H1 (cell line): ENCODE results near the gene PHLDA1. TPM values are rescaled to one million over a fixed set of nuclear protein-coding genes. Genes with fewer than 3 reads are reported as not detected.

Experiments
- CTCF ChIA-PET: fragments of 300-600 bp; sonication (Branson Sonifier 250); formaldehyde crosslinking; loops from one replicate; lab custom pipeline; 2021; ENCODE audit not compliant: partially characterized antibody; lab: Charles Lee
- POLR2A ChIA-PET: fragments of 300-600 bp; sonication (Branson Sonifier 250); formaldehyde crosslinking; loops from one replicate; lab custom pipeline; 2021; ENCODE audit warnings: inconsistent platforms; ENCODE audit not compliant: partially characterized antibody; lab: Charles Lee
- DNase-seq, 2 experiments: peaks; one replicate each; pipeline versions ENCODE4 v3.0.0 to v3.0.0-alpha.2; 2010 to 2022; ENCODE audit warnings: low spot score in 2 of 2, low read depth in 1 of 2, mixed read lengths in 1 of 2
- FAIRE-seq: peaks from 2 replicates; lab custom pipeline; 2011; peaks lifted over from hg19 to GRCh38; lab: Jason Lieb, UNC
- H2AFZ ChIP-seq: 2 replicates; pipeline ENCODE4 v1.8.1; 2012; ENCODE audit warnings: low read length, inconsistent platforms
- H2AK5ac ChIP-seq: 2 replicates; pipeline ENCODE4 v1.6.1; 2013; ENCODE audit warnings: low read depth, low read length
- H2BK120ac ChIP-seq: replicated peaks from 2 replicates; pipeline ENCODE3; 2013; ENCODE audit warnings: low read depth, low read length, inconsistent platforms
- H2BK12ac ChIP-seq: 2 replicates; pipeline ENCODE4 v1.6.1; 2013; ENCODE audit warnings: low read depth, low read length
- H2BK15ac ChIP-seq: 2 replicates; pipeline ENCODE4 v1.6.1; 2013; ENCODE audit warnings: low read length
- H2BK20ac ChIP-seq: 2 replicates; pipeline ENCODE4 v1.6.1; 2013; ENCODE audit warnings: low read length
- H2BK5ac ChIP-seq: 2 replicates; pipeline ENCODE4 v1.6.1; 2013; ENCODE audit warnings: low read depth, low read length
- H3K14ac ChIP-seq: 2 replicates; pipeline ENCODE4 v1.6.1; 2013; ENCODE audit warnings: inconsistent platforms; ENCODE audit not compliant: insufficient read length
- H3K18ac ChIP-seq: 2 replicates; pipeline ENCODE4 v1.6.1; 2013; ENCODE audit warnings: low read length; ENCODE audit errors: extremely low read depth
- H3K23ac ChIP-seq: 2 replicates; pipeline ENCODE4 v1.6.1; 2013; ENCODE audit warnings: inconsistent platforms; ENCODE audit not compliant: insufficient read length
- H3K23me2 ChIP-seq: 2 replicates; pipeline ENCODE4 v1.6.1; 2013; ENCODE audit warnings: low read depth, low read length
- H3K27ac ChIP-seq: 2 replicates; pipeline ENCODE4 v1.6.1; 2011; ENCODE audit warnings: low read depth, low read length, inconsistent platforms
- H3K27me3 ChIP-seq, 4 experiments: replicated peaks in 1 of 4; 1 replicate in 1 of 4; 2 replicates in 3 of 4; pipeline versions ENCODE4 v1.6.1 to v1.8.1; 2011 to 2013; ENCODE audit warnings: low read length in 3 of 4, mild to moderate bottlenecking in 3 of 4, inconsistent platforms in 2 of 4, mixed read lengths in 2 of 4, moderate library complexity in 1 of 4; ENCODE audit not compliant: control insufficient read depth in 3 of 4, insufficient read depth in 3 of 4; ENCODE audit errors: extremely low read depth in 1 of 4
- H3K36me3 ChIP-seq, 4 experiments: 2 replicates each; pipeline versions ENCODE4 v1.6.1 to v1.8.1; 2011 to 2013; ENCODE audit warnings: mild to moderate bottlenecking in 4 of 4, low read length in 3 of 4, moderate library complexity in 2 of 4, control low read depth in 1 of 4, inconsistent platforms in 1 of 4; ENCODE audit not compliant: insufficient read depth in 4 of 4, control insufficient read depth in 2 of 4
- H3K4ac ChIP-seq: replicated peaks from 2 replicates; pipeline ENCODE3; 2013; ENCODE audit warnings: low read length, low read depth, mixed read lengths, inconsistent platforms; ENCODE audit not compliant: insufficient read length
- H3K4me1 ChIP-seq, 4 experiments: replicated peaks in 1 of 4; 1 replicate in 1 of 4; 2 replicates in 3 of 4; pipeline versions ENCODE4 v1.6.1 to v1.8.1; 2011 to 2013; ENCODE audit warnings: low read length in 3 of 4, inconsistent platforms in 2 of 4, mixed read lengths in 1 of 4; ENCODE audit not compliant: insufficient read depth in 4 of 4, control insufficient read depth in 3 of 4
- H3K4me2 ChIP-seq, 2 experiments: 2 replicates each; pipeline versions ENCODE4 v1.6.1 to v1.8.1; 2011 to 2013; ENCODE audit warnings: low read depth in 2 of 2, low read length in 2 of 2, control low read depth in 1 of 2, inconsistent platforms in 1 of 2, mild to moderate bottlenecking in 1 of 2; ENCODE audit not compliant: insufficient read depth in 1 of 2
- H3K4me3 ChIP-seq, 4 experiments: fragments of 200-600, 300-600 bp in 1 of 4; sonication (generic), shearing (Covaris generic), sonication (Bioruptor Twin) in 1 of 4; 2 replicates each; pipeline versions ENCODE4 v1.5.1 to v1.8.1; 2011 to 2016; ENCODE audit warnings: low read length in 4 of 4, low read depth in 3 of 4, control low read depth in 2 of 4, inconsistent platforms in 2 of 4, mild to moderate bottlenecking in 2 of 4, mixed read lengths in 1 of 4, moderate library complexity in 1 of 4; ENCODE audit not compliant: insufficient read depth in 2 of 4; ENCODE audit errors: extremely low read depth in 1 of 4
- H3K56ac ChIP-seq: replicated peaks from 2 replicates; pipeline ENCODE3; 2013; ENCODE audit warnings: low read depth, mild to moderate bottlenecking, mixed read lengths, low read length, inconsistent platforms; ENCODE audit not compliant: insufficient read length
- H3K79me1 ChIP-seq: 2 replicates; pipeline ENCODE4 v1.6.1; 2013; ENCODE audit warnings: low read depth, low read length, control low read depth
- H3K79me2 ChIP-seq, 2 experiments: 2 replicates each; pipeline versions ENCODE4 v1.6.1 to v1.8.1; 2012 to 2013; ENCODE audit warnings: low read length in 2 of 2, mild to moderate bottlenecking in 2 of 2, inconsistent platforms in 1 of 2; ENCODE audit not compliant: insufficient read depth in 2 of 2, control insufficient read depth in 1 of 2
- H3K9ac ChIP-seq, 4 experiments: replicated peaks in 1 of 4; 1 replicate in 1 of 4; 2 replicates in 3 of 4; pipeline versions ENCODE4 v1.6.1 to v1.8.1; 2011 to 2013; ENCODE audit warnings: low read depth in 3 of 4, low read length in 3 of 4, control low read depth in 2 of 4, mild to moderate bottlenecking in 2 of 4, moderate library complexity in 2 of 4, inconsistent platforms in 1 of 4; ENCODE audit errors: extremely low read depth in 1 of 4
- H3K9me3 ChIP-seq, 2 experiments: 2 replicates each; pipeline versions ENCODE4 v1.6.1 to v1.8.1; 2012 to 2013; ENCODE audit warnings: mild to moderate bottlenecking in 2 of 2, moderate library complexity in 2 of 2, control low read depth in 1 of 2, inconsistent platforms in 1 of 2, low read depth in 1 of 2, low read length in 1 of 2, mixed read lengths in 1 of 2; ENCODE audit not compliant: insufficient read depth in 2 of 2
- H4K20me1 ChIP-seq, 2 experiments: replicated peaks in 1 of 2; 2 replicates each; pipeline versions ENCODE3 to v1.8.1; 2011 to 2013; ENCODE audit warnings: inconsistent platforms in 2 of 2, low read length in 2 of 2, mild to moderate bottlenecking in 1 of 2; ENCODE audit not compliant: insufficient read depth in 2 of 2, control insufficient read depth in 1 of 2
- H4K5ac ChIP-seq: 2 replicates; pipeline ENCODE4 v1.6.1; 2013; ENCODE audit warnings: low read length, low read depth, mixed read lengths, inconsistent platforms; ENCODE audit not compliant: insufficient read length
- H4K8ac ChIP-seq: 2 replicates; pipeline ENCODE4 v1.8.0; 2013; ENCODE audit warnings: mild to moderate bottlenecking, moderate library complexity, low read length, inconsistent platforms; ENCODE audit not compliant: insufficient read depth; ENCODE audit errors: extremely low read depth
- H4K91ac ChIP-seq: replicated peaks from 2 replicates; pipeline ENCODE3; 2013; ENCODE audit warnings: low read length, mixed read lengths, inconsistent platforms; ENCODE audit not compliant: insufficient read length
- BACH1 ChIP-seq: IDR thresholded peaks from 2 replicates; pipeline ENCODE4 v1.6.1; 2012; ENCODE audit warnings: low read length, improper control_type of control experiment
- GTF2F1 ChIP-seq: IDR thresholded peaks from 2 replicates; pipeline ENCODE4 v1.6.1; 2012; ENCODE audit warnings: low read depth, low read length, improper control_type of control experiment, borderline replicate concordance
- KDM4A ChIP-seq: IDR thresholded peaks from one replicate; pipeline ENCODE4 v1.7.1; 2012; ENCODE audit warnings: low read depth, mild to moderate bottlenecking, moderate library complexity, low read length, inconsistent platforms; ENCODE audit not compliant: severe bottlenecking
- TBP ChIP-seq: IDR thresholded peaks from 2 replicates; pipeline ENCODE4 v1.6.1; 2011; ENCODE audit warnings: low read depth, low read length, improper control_type of control experiment
- WGBS, 2 experiments: shearing (Covaris generic) in 1 of 2; methylation state at CpG; one replicate each; pipeline versions ENCODE4 v1.1.6 to v1.1.7; 2013 to 2015; ENCODE audit warnings: low lambda C conversion rate in 2 of 2, mixed read lengths in 2 of 2, inconsistent platforms in 1 of 2, low coverage in 1 of 2, missing lambda C conversion rate in 1 of 2; ENCODE audit not compliant: insufficient replicate concordance in 2 of 2, insufficient coverage in 1 of 2, insufficient read length in 1 of 2; ENCODE audit errors: extremely low coverage in 1 of 2, missing lambda C conversion rate in 1 of 2; 5-methylcytosine and 5-hydroxymethylcytosine counted together
- polyA plus RNA-seq, 7 experiments: library from polyadenylated mRNA; depleted of rRNA in 3 of 7; stranded (reverse) in 5 of 7; unstranded in 2 of 7; fragments of >200 nt in 5 of 7; fragments of 200-250 nt in 2 of 7; gene quantifications; 1 replicate in 5 of 7; 2 replicates in 1 of 7; 4 replicates in 1 of 7; pipeline versions ENCODE4 v1.2.1 to v1.2.3, GENCODE V29; 2011 to 2013; ENCODE audit warnings: missing spikeins in 2 of 7, mixed read lengths in 2 of 7
- total RNA-seq: library from RNA; stranded (reverse); fragmentation: NEBNext Ultra II Directional; extraction: Animal tissue kit (Norgen Biotek cat#: 25700); gene quantifications from 2 replicates; pipeline ENCODE4 v1.2.1, GENCODE V29; 2021
- TF ChIP-seq, protein P1 (sequence below), 3 experiments: IDR thresholded peaks; 1 replicate in 2 of 3; 2 replicates in 1 of 3; pipeline versions ENCODE4 v1.5.1 to v1.6.1; 2011; ENCODE audit warnings: low read length in 3 of 3, mild to moderate bottlenecking in 3 of 3, inconsistent platforms in 2 of 3, low read depth in 1 of 3, moderate library complexity in 1 of 3; ENCODE audit not compliant: insufficient read depth in 1 of 3; ENCODE audit errors: control extremely low read depth in 1 of 3

PHLDA1 gene
- total and polyA plus RNA-seq, 2 of the 8 experiments (the other 6 are each of a cell fraction or from before 2014, with no cell fraction given): 18.9 to 19.4 TPM

DNA sequence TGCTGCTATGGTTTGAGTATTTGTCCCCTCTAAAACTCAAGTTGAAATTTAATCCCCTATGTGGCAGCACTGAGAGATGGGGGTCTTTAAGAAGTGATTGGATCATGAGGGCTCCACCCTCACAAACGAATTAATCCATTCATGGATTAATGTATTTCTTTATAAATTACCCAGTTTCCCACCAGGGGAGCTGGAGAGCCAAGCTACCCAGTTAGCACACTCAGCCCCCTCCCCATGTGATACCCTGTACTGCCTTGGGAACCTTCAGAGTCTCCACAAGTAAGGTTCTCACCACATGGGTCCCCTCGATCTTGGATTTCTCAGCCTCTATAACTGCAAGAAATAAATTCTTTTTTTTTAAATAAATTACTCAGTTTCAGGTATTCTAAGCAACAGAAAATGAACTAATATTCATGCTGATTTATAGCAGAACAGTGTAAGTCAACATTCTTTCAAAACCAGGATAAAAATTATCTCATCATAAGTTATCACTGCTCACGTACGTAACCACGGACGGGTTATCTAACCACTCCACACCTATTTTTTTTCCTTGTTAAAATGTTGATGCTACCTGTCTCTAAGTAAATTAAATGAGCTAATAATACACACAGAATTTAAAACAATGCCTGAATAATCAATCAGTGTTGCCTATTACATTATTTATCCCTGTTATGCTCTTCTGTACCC, 49.3 kb upstream of the PHLDA1 start:
- FAIRE-seq (no peak), DNase-seq (no peak)
- no peak overlapping the region for H2AFZ ChIP-seq
- peaks cover 25 to 41% of the 10 kb centered on the region in 2 experiments for H4K20me1 ChIP-seq
- no peak overlapping the region for H3K23ac ChIP-seq
- peaks cover 0 to 19% (median 11%) of the 10 kb centered on the region in 4 experiments; a peak in 5 of 7 replicates for H3K4me1 ChIP-seq
- no peak overlapping the region for H3K4ac ChIP-seq
- no peak overlapping the region for H4K8ac ChIP-seq
- no peak overlapping the region for H4K91ac ChIP-seq
- no peak overlapping the region for H2BK120ac ChIP-seq
- H3K4me2 ChIP-seq: peak overlapping the region; percentile 24 to 56; a peak in 3 of 4 replicates
- no peak overlapping the region for H3K27ac ChIP-seq
- no peak overlapping the region for H2AK5ac ChIP-seq
- H3K27me3 ChIP-seq: no peaks in the 10 kb centered on the region
- ChIA-PET CTCF (interaction anchor here (0.6 to 2.4 kb wide), 9 partner anchors 11 to 256 kb away, joined by 3 to 7 read pairs (median 5); no protein-coding TSS in a partner anchor), POLR2A (interaction anchor here (1.0 to 4.7 kb wide), 7 partner anchors 8 to 569 kb away, joined by 3 to 21 read pairs (median 4); partner anchors contain the start of genes BBS10 and KRR1)
- H3K56ac ChIP-seq: no peak overlapping the region
- no peak overlapping the region for H2BK20ac ChIP-seq
- no peak overlapping the region for H3K9ac ChIP-seq
- H2BK5ac ChIP-seq: no peak overlapping the region
- no peak overlapping the region for H2BK12ac ChIP-seq
- H3K36me3 ChIP-seq: peaks cover 0 to 25% (median 1%) of the 10 kb centered on the region in 4 experiments; a peak in 1 of 8 replicates
- no peak overlapping the region for H3K14ac ChIP-seq
- no peak overlapping the region for H3K18ac ChIP-seq
- peak overlapping the region in 1 of 4 experiments; percentile 97; a peak in 1 of 8 replicates for H3K4me3 ChIP-seq
- no peak overlapping the region for H4K5ac ChIP-seq
- H3K79me1 ChIP-seq: no peaks in the 10 kb centered on the region
- H2BK15ac ChIP-seq: no peak overlapping the region
- WGBS, 2 experiments: 73% methylated on average over 6 of the region's 6 CpGs; no CpG with 5 or more reads in 1 of the 2 experiments
- peaks cover 2% of the 10 kb centered on the region; the same call in 1 of the 2 replicates for H3K23me2 ChIP-seq
- peaks cover 73 to 83% of the 10 kb centered on the region in 2 experiments for H3K79me2 ChIP-seq
- no peaks in the 10 kb centered on the region for H3K9me3 ChIP-seq
- no peak for TF ChIP-seq TBP
- TF ChIP-seq GTF2F1: no peak
- TF ChIP-seq, protein P1, sequence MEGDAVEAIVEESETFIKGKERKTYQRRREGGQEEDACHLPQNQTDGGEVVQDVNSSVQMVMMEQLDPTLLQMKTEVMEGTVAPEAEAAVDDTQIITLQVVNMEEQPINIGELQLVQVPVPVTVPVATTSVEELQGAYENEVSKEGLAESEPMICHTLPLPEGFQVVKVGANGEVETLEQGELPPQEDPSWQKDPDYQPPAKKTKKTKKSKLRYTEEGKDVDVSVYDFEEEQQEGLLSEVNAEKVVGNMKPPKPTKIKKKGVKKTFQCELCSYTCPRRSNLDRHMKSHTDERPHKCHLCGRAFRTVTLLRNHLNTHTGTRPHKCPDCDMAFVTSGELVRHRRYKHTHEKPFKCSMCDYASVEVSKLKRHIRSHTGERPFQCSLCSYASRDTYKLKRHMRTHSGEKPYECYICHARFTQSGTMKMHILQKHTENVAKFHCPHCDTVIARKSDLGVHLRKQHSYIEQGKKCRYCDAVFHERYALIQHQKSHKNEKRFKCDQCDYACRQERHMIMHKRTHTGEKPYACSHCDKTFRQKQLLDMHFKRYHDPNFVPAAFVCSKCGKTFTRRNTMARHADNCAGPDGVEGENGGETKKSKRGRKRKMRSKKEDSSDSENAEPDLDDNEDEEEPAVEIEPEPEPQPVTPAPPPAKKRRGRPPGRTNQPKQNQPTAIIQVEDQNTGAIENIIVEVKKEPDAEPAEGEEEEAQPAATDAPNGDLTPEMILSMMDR (IDR thresholded peaks at IDR 0.05; ENCODE audit: control extremely low read depth in 1 of 3, insufficient read depth in 1 of 3, low read depth in 1 of 3, low read length in 3 of 3): peak in 2 of 3 experiments; percentile 27 to 35; a peak in 2 of 4 replicates
- no peak for TF ChIP-seq KDM4A
- TF ChIP-seq BACH1: no peak
